Ishikawa (cell line): Measurements from ENCODE around the gene GNB3.
A peak's percentile ranks its signal among the peaks of the same experiment; 100 is the strongest.

Experiments used
- CEBPB ChIP-seq: IDR thresholded peaks from 2 replicates; pipeline ENCODE4 v1.6.1; 2012
- CREB1 ChIP-seq: IDR thresholded peaks from 2 replicates; pipeline ENCODE4 v1.6.1; 2012; ENCODE audit warnings: low read depth
- EGR1 ChIP-seq: IDR thresholded peaks from 2 replicates; pipeline ENCODE4 v1.6.1; 2012
- EP300 ChIP-seq: IDR thresholded peaks from 2 replicates; pipeline ENCODE4 v1.6.1; 2012; ENCODE audit warnings: borderline replicate concordance
- FOXM1 ChIP-seq: IDR thresholded peaks from 2 replicates; pipeline ENCODE4 v1.6.1; 2012; ENCODE audit warnings: low read depth, borderline replicate concordance
- MAX ChIP-seq: IDR thresholded peaks from 2 replicates; pipeline ENCODE4 v1.6.1; 2012
- NFIC ChIP-seq: IDR thresholded peaks from 2 replicates; pipeline ENCODE4 v1.6.1; 2012
- RAD21 ChIP-seq: IDR thresholded peaks from 2 replicates; pipeline ENCODE4 v1.6.1; 2012; ENCODE audit warnings: low read depth
- REST ChIP-seq: IDR thresholded peaks from 2 replicates; pipeline ENCODE4 v1.6.1; 2012; ENCODE audit warnings: low read depth, mild to moderate bottlenecking
- TAF1 ChIP-seq: IDR thresholded peaks from 2 replicates; pipeline ENCODE4 v1.6.1; 2012; ENCODE audit warnings: low read depth, mild to moderate bottlenecking
- TCF12 ChIP-seq: IDR thresholded peaks from 2 replicates; pipeline ENCODE4 v1.6.1; 2012; ENCODE audit warnings: low read depth
- TEAD4 ChIP-seq: IDR thresholded peaks from 2 replicates; pipeline ENCODE4 v1.6.1; 2012
- USF1 ChIP-seq: IDR thresholded peaks from 2 replicates; pipeline ENCODE4 v1.6.1; 2012
- YY1 ChIP-seq: IDR thresholded peaks from 2 replicates; pipeline ENCODE4 v1.6.1; 2012; ENCODE audit warnings: low read depth
- ZBTB7A ChIP-seq: IDR thresholded peaks from 2 replicates; pipeline ENCODE4 v1.6.1; 2012; ENCODE audit warnings: low read depth

Gene GNB3

GRCh38 chr12:6851153-6851920 lies 10.6 kb downstream of the GNB3 start, which contains the start of gene CDCA3:
Gene CDCA3, minus strand, starts transcription at chr12:6851286. Its CDS starts 334 bp downstream, at chr12:6850952.
- no peak for TF ChIP-seq REST
- TF ChIP-seq ZBTB7A = peak; percentile 99
- no peak for TF ChIP-seq CEBPB
- 0 out of 2 replicates have a peak, but pooled peaks have one; percentile 1 for TF ChIP-seq EP300
- peak; percentile 4; the same call in 1 of the 2 replicates for TF ChIP-seq TEAD4
- TF ChIP-seq TAF1 = peak; percentile 88; the same call in 1 of the 2 replicates
- TF ChIP-seq FOXM1 = peak; percentile 79; the same call in 1 of the 2 replicates
- TF ChIP-seq CREB1 = peak; percentile 79
- no peak for TF ChIP-seq NFIC
- peak; percentile 94 for TF ChIP-seq MAX

- TF ChIP-seq TCF12 (peak; percentile 89), ZBTB7A (no peak), TAF1 (no peak; the same call in none of the 2 replicates), TEAD4 (0 out of 2 replicates have a peak, but pooled peaks have one; percentile 19), RAD21 (no peak), EGR1 (peak; percentile 50; the same call in 1 of the 2 replicates), FOXM1 (no peak), EP300 (no peak; the same call in 1 of the 2 replicates), REST (no peak), MAX (peak; percentile 70), YY1 (peak; percentile 90), NFIC (peak; percentile 100), CREB1 (peak; percentile 84), USF1 (peak; percentile 70)
These were observed 11.4 kb downstream of the GNB3 start, which contains the start of gene USP5 for GRCh38 chr12:6851921-6852650. Gene USP5, plus strand, starts transcription at chr12:6852150. Its CDS starts 30 bp downstream, at chr12:6852180.

GRCh38 chr12:6852651-6853354 lies 12.1 kb downstream of the GNB3 start:
- TF ChIP-seq RAD21 (no peak), TCF12 (no peak)

GRCh38 chr12:6853626-6854025 lies 12.9 kb downstream of the GNB3 start:
- TF ChIP-seq REST = no peak
